DMS 273 (cell line): Measurements from ENCODE around the gene ADAM12.
"Not testable (repeated sequence)": the region's sequence is repeated elsewhere in the genome, so short reads cannot be mapped to it uniquely, and the experiment has no call there.

Experiments
- DNase-seq: peaks from one replicate; lab custom pipeline; 2025; ENCODE audit not compliant: unreplicated experiment; lab: John Stamatoyannopoulos, UW

ADAM12 gene

DNA sequence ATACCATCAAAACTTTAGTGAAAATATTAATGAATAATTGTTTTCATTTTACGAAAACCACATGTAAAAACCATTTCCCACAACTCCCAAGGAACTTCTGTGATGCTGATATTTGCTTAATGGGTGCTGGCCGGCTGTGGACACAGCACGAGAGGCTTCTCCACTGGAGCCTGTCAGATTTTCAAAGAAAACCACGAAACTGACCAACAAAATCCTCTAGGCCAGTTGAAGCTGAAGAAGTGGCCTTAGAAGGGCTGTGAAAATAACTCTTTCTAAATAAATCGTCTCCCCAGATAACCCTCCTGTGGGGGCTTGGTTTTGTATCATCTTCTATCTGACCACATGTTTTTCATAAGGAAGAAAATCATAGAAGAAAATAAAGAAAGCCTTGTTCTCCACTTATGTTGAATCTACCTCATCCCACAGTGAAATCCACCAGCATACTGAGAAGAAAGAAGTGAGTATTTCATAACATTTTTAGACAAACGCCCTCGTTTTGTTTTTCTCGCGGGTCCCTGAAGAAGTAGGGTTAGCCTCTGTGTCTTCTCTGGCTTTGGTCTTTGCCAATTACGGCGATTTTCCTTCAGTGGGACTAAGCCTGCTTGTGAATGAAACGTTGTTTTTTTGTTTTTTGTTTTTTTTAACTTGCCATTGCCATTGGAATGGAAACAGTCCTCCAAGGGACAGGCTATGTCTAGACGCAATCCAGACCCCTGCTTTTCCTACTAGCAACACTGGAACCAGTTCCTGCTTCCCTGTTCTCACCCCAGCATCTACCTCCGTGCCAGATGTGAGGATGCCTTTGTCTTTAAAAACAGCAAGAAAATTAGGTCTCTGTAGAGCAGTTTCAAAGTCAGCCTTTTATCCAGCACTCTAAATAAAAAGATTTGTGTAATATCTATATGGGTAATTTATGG lies 123.9 kb downstream of the ADAM12 start:
- DNase-seq: no peak

DNA sequence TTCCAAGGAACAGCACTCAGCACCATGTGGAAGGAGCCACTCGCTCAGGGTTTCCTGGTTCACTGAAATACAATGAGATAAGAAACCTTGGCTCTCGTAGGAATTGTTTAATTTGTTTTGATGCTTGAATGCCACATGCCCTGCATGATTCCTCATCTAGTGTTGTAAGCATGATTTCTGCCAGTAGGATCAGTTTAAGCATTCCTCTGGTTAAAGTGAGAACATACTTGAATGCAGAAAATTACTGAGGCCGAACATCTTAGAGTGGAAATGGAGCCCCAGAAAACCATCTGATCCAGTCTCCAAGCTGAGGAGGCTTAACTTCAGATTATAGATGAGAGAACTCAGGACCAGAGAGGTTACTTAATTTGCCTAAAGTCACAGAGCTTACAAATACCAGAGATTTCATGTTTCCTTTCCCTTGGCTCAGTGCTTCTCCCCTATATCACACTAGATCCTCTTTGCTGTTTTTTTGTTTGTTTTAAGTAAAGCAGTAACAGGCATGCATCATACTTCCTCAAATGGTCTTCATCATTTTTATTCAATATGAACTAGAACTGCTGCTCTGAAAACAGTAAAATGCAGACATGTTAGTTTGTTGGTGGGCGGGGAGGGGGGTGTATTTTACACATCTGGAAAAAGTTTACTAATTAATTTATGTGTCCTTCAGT lies 125.1 kb downstream of the ADAM12 start:
- no peak for DNase-seq

DNA sequence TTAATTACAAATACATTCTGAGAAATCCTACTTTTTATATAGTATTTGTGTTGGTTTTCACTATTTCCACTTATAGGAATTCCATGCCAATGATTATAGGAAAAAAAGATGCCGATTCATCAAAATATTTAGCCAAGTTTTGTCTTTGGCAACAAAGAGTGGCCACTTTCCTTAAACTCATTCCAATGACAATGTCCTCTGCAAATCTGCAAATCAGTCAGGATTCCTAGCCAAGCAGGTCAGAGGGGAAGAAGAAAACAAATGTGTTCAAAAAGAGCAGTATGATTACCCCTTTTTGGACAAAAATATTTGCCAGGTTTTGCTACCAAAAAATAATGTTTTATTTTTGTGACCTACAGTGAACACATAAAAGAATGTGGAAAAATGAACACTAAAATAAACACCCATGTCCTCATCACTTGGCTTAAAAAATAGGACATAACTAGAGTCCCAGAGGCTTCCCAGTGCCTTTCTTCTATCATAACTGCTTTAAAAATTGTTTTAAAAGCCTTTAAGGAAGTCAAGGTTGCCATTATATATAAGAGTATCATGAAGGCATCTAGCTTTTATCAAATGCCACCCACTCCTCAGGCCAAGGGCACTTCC lies 125.9 kb downstream of the ADAM12 start:
- DNase-seq: no peak

DNA sequence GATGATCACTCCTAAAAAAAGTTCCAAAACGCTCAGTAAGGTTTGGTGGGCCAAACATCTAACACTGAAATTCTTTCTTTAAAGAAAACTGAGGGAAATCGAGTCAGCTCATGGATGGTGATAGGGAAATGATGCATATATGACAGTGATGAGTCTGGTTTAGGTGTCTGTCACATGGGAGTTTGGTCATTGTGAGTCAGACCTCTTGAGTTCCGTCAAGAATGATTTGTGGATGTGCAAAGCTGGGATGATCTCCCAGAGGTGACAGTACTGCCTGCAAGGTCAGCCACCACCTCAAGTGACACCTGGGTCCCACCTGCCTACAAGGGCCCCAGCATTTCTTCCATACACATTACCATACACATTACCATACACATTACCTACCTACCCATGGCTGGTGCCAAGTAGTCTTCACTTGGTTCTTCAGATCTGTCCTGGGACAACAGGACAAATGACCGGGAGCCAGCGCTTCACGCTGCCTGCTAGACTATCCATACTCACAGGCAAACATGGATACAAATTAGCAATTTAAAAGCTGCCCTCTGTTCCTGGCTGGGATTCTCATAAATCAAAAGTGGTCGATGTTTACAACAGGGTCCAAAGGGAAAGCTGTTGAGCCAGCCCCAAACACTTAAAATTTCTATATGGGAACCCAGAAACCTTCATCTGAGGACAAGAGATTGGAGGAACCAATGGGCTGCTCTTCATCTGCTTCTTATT lies 128.4 kb downstream of the ADAM12 start:
- no peak for DNase-seq

DNA sequence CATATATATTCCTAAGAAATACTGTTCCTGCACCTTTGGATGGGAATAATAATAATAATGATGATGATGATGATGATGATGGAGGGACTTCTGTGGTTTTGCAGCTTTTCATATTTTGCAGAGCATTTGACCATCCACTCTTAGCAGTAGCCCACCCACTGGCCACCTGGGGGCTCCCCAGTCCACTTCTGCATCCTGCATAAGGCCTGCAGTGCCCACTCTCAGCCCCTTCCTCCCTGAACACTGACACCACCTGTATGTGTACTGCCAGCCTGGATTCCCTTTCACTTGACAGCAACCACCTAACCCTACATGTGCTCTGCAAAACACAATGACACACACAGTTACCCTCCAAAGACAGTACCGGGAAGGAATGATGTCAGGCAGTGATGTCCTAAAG lies 131.4 kb downstream of the ADAM12 start:
- DNase-seq: no peak

DNA sequence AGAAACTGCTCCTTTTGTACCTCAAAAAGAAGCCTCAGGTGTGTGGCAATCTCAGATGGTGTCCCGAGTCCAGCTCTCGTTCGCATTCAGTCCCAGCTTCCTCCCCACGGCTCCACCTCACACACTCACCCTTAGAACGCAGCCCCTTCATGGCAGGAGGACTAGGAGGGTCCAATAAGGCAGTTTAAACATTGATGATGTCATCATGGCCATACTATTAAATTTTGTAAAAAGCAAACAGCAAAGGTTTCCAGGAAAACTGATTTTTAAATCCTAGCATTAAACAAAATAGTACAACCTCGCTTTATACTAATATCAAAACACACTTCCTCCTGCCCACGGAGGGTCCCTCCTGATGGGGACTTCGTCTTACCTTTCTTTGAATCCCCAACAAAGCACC lies 133.0 kb downstream of the ADAM12 start:
- no peak for DNase-seq

DNA sequence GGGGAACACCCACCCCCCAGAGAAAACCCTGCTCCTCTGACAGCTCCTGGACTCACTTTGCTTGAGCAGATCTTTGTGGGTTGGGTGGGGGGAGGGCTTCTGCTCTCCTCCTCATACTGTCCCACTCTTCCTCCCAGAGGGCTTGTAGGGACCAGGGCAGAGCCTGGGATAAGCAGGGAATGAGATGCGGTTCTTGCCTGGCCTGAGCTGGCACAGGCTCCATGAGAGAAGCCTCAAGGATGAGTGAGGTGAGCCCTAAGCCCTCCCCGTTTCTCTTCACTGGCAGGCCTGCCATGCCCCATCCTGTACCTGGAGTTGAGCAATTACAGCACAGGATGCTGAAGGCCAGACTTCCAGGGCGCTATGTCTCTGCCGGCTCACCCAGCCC lies 134.7 kb downstream of the ADAM12 start:
- no peak for DNase-seq

DNA sequence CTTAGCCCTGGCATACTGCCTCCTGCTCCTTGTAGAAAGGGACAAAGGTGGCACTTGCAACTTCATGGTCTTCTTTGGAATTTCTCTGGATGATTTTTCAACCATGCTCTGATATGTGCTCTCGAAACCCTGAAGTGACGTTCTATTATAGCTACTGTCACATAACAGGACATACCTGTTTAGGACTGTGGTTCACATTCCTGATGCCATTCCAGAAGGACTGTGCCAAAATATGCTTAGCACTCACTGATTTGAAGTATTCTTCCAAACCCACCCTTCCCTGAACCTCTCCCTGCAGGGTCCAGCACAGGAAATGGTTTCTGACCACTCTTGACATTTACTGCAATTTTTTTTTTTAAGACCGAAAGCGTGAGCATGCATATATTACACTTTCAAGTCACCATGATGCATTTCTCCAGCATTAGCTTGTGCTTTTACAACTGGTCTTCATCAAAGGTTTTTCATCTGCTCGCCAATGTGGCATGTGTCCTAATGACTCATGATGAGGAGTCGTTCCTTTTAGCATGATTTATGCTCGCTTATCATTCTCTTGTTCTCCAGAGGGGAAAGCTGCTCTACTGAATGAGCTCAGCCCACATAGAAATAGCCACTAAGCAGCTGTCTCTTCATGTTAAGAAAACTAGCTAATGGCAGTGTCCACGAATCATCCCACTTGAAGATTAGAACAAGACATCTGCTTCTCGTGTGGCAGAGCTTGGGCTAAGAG lies 135.2 kb downstream of the ADAM12 start:
- no peak for DNase-seq

DNA sequence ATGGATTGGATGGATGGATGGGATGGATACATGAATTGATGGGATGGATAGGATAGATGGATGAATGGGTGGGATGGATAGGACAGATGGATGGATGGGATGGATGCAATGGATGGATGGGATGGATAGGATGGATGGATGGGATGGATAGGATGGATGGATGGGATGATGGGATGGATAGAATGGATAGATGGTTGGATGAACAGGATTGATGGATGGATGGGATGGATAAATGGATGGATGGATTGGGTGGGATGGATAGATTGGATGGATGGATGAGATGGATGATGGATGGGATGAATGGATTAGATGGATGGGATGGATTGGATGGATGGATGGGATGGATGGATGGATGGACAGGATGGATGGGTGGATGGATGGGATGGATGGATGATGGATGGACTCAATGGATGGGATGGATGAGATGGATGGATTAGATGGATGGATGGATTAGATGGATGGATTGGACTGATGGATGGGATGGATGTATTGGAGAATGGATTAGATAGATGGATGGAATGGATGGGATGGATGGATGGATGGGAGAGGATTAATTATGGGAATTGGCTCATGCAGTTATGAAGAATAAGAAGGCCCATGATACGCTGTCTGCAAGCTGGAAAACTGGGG lies 136.4 kb downstream of the ADAM12 start:
- no peak for DNase-seq

DNA sequence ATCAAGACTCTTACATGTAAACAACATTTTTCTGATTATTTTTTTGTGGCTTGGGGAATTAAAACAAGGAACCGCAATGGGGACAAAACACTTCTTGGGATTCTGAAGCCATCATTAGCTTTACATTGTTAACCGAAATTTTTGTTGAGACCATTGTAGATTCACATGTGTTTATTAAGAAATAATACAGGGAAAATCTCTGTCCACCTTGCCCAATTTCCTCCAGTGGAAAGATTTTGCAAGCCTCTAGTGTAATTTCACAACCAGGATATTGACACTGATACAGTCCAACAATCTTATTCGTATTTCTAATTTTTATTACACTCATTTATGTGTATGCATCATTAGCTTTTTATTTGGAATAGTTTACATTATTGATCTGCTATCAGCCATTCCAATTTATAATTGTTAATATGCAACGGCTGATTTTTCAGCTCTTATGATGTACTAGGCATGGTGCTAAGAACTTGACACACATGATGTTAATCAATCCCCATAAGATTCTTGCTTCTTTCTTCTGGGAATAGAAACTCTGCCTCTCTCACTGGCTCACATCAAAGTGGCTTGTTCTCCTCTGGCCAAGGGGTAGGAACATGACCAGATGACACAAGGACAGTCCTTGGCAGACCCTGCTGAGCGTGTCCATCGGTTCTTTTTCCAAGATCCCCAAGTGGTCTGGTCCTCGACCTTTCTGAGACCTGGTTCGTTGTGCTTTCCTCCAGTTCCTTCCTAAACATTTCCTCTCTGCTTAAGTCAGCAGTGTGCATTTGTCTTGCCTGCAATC lies 137.6 kb downstream of the ADAM12 start:
- no peak for DNase-seq

DNA sequence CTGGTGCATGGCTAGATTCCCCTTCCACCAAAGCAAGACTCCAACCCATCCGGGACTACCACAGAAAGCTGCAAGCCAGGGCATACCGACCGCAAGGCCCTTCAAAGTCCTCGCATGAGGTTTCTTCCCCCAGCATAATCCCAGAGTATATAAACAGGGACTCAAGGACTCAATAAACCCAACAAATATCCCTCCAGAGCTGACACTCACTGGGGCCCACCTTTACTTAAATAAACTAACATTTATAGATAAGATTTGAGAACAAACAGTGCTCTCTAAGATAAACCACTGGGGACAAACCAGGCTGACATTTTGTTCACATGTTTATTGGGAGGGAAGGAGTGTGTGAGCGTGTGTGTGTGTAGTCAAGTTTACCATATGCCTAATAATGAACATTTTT lies 138.2 kb downstream of the ADAM12 start:
- no peak for DNase-seq

DNA sequence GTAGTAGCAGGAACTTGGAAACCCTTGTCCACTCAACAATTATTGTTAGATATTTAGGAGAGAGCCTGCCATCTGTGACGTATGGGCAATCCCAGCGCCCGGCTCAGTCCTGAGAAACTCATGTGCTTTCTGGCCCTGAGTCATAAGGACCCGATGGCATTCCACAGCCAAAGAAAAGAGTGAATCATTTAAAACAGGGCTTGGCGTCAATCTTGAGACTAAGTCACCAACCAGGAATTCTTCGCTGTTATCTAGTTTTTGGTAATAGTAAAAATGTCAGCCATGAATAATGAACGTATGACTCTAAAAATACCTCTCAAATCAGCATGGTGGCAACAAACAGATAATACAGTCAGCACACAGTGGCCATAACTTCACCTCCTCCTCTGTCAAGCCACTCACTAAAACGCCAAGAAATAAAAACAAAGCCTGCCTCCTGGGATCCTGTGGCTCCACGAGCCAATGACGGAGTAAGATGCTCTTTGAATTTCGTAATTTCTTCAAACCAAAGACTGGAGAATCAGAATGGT lies 140.8 kb downstream of the ADAM12 start:
- DNase-seq: no peak

DNA sequence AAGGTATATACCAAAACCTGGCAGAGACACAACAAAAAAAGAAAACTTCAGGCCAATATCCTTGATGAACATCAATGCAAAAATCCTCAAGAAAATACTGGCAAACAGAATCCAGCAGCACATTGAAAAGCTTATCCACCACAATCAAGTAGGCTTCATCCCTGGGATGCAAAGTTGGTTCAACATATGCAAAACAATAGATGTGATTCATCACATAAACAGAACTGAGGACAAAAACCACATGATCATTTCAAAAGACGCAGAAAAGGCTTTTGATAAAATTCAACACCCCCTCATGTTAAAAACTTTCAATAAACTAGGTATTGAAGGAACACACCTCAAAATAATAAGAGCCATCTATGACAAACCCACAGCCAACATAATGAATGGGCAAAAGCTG lies 141.9 kb downstream of the ADAM12 start:
- not testable (repeated sequence) for DNase-seq

DNA sequence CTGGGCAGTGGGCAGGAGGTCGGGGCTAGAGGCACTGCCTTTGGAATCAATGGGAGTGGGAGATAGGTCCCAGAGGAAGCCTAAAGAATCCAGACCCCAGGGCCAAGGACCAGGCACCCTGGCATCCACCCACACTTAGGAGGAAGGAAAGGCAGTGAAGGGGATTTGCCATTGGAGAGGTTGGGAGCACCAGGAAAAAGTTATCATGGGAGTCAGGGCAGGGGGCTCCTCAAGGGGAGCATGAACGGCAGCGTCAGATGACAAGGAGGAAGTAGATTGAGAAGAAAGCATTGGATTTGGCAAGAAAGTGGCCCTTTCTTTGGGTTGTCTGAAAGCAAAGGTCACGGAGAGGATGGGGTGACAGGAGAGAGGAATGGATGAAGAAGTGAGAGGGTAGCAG lies 142.8 kb downstream of the ADAM12 start:
- no peak for DNase-seq

DNA sequence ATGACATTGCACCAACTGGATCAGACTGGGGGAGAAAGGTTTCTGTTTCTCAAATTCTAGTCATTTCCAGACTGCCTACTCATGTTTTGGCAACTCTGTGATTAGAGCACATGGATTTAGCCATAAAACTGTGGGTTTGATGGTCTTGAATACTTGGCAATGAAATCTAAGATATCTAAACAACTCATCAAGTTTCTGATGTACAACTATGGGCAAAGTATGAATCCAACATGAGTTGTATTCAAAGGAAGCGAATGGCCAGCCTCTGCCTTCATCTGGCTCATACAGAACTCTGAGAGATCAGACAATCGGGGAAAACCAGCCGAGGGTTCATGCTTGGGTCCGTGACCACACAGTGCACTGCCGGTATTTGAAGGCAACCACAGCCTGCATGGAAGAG lies 144.3 kb downstream of the ADAM12 start:
- DNase-seq: no peak

DNA sequence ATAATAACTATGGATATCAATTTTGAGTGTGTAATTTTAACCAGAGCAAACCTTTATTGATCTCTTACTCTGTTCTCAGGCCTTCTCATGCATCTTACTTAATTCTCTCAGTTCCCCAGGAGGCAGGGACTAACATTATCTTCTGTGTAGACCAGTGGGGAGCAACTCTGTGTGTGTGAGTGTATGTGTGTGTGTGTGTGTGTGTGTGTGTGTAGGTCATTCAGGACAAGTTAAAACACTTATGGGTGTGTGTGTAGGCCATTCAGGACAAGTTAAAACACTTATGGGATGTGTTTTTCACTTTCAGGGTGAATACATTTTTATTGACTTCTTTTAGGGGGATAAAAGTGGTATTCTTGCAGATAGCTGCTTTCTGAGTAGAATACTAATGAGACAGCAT lies 145.0 kb downstream of the ADAM12 start:
- no peak for DNase-seq

DNA sequence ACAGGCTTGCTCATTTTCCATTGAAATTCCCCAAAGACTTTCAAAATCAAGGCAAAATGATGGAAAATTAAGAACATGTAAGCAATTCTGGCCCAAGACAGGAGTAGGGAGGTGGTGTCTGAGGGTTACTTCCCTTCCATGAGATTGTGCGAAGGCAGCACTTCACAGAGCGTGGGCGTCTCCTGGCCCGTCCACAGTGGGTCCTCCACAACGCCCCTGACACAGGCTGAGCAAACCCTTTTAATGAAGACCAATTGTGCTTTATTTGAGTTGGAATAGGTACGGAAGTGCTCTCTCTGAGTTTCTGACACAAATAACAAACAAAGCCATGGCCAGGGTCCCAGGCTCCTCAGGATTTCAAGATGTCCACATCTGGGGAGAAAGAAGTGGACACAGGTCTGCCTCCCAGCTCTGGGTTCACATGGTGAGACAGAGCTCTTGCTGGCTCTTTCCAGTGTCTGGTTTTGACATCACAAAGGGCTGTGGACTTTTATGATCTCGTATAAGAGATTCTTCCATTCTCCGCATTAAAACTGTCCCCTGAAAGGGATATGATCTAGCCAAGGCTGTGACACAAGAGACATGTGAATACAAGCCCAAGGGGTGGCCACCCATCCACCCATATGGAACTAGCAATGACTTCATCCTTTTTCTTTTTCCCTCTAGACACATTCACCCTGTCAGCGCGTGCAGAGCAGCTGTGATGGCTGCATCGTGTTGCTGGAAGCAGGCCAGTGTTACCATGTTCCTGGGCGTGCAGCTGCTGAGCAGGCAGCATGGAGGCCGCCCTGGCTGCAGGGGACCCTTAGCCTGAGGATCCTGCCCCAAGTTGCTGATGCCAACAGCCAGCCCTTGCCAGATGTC lies 145.6 kb downstream of the ADAM12 start:
- DNase-seq: peak; percentile 74

DNA sequence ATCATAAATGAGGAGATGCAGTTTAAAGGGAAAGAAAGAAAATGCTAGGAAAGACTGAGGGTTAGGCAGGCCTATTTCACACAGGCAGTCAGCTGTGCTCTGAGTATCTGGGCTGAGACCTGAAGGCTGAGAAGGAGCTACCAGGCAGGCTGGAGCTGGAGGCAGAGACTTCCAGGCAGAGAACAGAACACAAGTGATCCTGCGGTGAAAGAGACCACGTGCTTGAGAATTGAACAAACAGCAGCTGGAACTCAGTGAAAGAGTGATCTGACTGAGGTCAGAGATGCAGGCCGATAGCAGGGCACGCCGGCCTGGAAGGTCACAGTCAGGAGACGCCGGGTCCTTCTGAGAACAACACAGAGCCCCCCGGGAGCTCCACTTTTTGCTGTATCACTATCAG lies 147.8 kb downstream of the ADAM12 start:
- no peak for DNase-seq
